GM12801 (cell line): ENCODE measurements around the gene TLN1.

Experiments used
- TF ChIP-seq, protein P1 (sequence below): IDR thresholded peaks from one replicate; pipeline ENCODE4 v1.5.1; 2011; ENCODE audit warnings: control low read depth; ENCODE audit not compliant: insufficient read length; ENCODE audit errors: extremely low read depth

TLN1 gene

DNA sequence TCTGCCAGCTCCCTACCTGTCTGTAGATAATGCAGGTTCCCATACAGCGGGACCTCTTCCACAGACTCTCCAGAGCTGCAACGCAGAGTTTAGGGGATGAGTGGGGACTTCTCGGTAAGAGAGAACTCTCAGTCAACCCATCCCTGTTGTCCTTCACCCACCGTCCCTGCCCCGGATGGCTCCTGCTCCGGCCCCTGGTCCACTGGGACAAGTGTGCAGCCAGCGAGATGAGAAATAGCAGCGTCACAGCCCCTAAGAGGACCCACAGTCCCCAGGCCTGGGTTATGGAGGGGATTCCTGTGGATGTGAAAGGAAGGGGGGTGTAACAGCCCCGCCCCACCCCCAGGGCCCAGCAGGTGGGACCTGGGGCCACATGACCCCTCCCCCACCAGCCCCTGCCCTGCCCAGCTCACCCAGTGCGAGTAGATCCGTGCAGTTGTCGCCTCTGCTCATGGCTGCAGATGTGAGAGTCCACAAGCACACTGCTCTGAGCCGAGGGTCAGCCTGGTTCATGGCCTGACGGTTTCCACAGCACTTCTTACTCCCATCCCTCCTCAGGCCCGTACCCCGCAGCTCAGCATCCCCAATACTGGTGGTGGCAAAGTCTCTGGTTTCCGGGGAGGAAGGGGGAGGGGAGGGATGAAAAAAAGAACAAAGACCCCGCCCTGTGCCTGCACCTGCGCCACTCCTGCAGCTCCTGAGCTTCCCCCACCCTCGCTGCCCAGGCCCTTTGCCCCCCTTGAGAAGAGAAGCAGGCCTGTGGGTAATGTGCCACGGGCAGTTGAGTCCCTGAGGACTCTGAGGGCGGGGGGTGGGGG is 81.4 kb downstream of the TLN1 start, which contains the start of gene SIT1:
Gene SIT1 (minus strand): TSS at position 591 of the 818 bp plus-strand sequence. CDS start 78 bp downstream, at position 513.
- TF ChIP-seq, protein P1, sequence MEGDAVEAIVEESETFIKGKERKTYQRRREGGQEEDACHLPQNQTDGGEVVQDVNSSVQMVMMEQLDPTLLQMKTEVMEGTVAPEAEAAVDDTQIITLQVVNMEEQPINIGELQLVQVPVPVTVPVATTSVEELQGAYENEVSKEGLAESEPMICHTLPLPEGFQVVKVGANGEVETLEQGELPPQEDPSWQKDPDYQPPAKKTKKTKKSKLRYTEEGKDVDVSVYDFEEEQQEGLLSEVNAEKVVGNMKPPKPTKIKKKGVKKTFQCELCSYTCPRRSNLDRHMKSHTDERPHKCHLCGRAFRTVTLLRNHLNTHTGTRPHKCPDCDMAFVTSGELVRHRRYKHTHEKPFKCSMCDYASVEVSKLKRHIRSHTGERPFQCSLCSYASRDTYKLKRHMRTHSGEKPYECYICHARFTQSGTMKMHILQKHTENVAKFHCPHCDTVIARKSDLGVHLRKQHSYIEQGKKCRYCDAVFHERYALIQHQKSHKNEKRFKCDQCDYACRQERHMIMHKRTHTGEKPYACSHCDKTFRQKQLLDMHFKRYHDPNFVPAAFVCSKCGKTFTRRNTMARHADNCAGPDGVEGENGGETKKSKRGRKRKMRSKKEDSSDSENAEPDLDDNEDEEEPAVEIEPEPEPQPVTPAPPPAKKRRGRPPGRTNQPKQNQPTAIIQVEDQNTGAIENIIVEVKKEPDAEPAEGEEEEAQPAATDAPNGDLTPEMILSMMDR, result no peak

DNA sequence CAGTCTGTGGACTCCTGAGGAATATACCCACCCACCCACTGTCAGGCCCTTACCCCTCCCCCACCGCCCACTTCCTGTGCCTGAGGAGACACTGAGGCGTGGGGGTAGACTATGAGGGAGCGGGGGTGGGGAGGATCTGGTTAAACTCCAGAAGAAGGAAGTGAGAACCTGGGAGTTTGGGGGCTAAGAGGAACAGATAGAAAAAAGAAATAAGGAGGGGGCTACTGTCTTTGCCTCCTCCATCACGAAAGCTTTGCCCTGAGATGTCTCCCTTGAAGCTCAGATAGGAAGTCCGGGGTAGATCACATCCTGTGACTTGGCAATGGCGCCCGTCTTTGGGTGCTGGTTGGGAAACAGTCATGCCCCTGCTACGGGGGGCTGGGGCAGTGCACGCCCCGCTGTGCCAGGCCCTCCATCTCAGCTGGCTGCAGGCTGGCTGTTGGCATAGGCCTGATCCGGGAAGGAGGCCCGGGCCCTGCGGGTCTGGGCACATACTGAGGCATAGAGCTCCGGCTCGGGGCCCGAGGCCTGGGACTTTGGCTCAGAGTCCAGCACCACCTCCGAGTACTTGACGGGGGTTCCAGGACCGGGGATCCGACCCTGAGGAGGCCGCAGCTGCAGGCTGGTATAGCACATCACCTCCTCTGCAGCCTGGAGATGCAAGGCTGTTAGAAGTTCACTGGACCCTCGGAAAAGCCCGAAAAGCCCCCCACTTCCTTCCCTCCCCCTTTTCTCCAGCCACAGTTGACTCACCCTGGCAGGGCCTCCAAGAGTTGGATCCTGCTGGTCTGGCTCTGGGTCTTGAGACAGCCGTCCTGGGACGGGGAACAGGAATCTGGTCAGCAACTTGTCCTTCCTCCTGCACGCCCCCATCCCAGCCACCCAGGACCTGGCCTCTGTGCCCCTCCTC is 82.3 kb downstream of the TLN1 start:
- TF ChIP-seq, protein P1, result no peak
